ENCODE data around the gene DOLK. TPM values are rescaled to one million over a fixed set of nuclear protein-coding genes. Genes with fewer than 3 reads are reported as not detected.

Gene DOLK
- total RNA-seq, 1 experiment from 2014 or later: 20.1 TPM

DNA sequence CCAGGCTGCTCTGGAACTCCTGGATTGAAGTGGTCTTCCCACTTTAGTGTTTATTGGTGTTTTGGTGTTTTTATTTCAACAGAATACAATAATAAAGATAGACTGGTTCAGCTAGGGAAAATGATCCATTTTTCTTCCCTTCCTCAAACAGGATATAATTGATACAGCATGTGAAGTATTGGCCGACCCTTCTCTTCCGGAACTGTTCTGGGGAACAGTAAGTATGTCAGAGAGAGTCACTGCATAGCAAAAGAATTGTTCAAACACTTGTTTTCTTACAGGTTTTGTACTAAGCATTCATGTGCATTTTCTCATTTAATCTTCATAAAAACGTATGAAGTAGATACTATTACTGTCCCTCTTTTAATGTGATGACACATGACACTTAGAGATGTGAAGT lies 31.7 kb upstream of the DOLK start:
- Histone ChIP-seq H4K20me1 (ENCODE audit: control insufficient read depth, insufficient read depth, insufficient read length) (no peaks in the 10 kb centered on the region), H3K4ac (ENCODE audit: low read depth, low read length) (no peak overlapping the region), H3K4me1 (ENCODE audit: insufficient read depth, low read length) (no peaks in the 10 kb centered on the region), H2BK15ac (ENCODE audit: low read depth, low read length) (no peak overlapping the region), H3K9ac (ENCODE audit: extremely low read depth, insufficient read length, low read length) (no peak overlapping the region), H4K91ac (ENCODE audit: insufficient read length, low read depth, low read length) (no peak overlapping the region), H3K14ac (ENCODE audit: insufficient read depth, low read length) (no peak overlapping the region), H2AFZ (ENCODE audit: low read length) (no peak overlapping the region), H3K4me2 (ENCODE audit: insufficient read depth, insufficient read length, low read length) (no peak overlapping the region), H4K5ac (ENCODE audit: insufficient read length, low read depth, low read length) (no peak overlapping the region), H4K8ac (replicated peaks; ENCODE audit: insufficient read length, low read depth, low read length) (no peak overlapping the region), H2BK12ac (ENCODE audit: insufficient read length, low read depth, low read length) (no peak overlapping the region), H3K79me2 (ENCODE audit: insufficient read depth, low read length) (no peaks in the 10 kb centered on the region), H3K79me1 (ENCODE audit: insufficient read depth, low read depth, low read length, poor library complexity, severe bottlenecking) (no peaks in the 10 kb centered on the region), H2AK5ac (ENCODE audit: insufficient read length, low read length) (no peak overlapping the region), H3K23me2 (ENCODE audit: insufficient read length, low read depth, low read length, poor library complexity, severe bottlenecking) (no peaks in the 10 kb centered on the region), H3K18ac (ENCODE audit: insufficient read length, low read depth, low read length) (no peak overlapping the region), H2BK20ac (ENCODE audit: low read depth, low read length, poor library complexity, severe bottlenecking) (no peak overlapping the region), H3T11ph (ENCODE audit: low read length) (no peak overlapping the region), H3K27me3 (ENCODE audit: insufficient read depth, low read length) (no peaks in the 10 kb centered on the region), H2BK5ac (ENCODE audit: insufficient read length, low read length) (no peak overlapping the region), H3K23ac (ENCODE audit: insufficient read length, low read depth, low read length) (no peak overlapping the region), H2BK120ac (ENCODE audit: low read depth, low read length, poor library complexity, severe bottlenecking) (no peak overlapping the region), H3K27ac (ENCODE audit: insufficient read length, low read depth, low read length) (no peak overlapping the region), H3K9me3 (ENCODE audit: control insufficient read depth, low read depth, low read length) (no peaks in the 10 kb centered on the region), H3K56ac (ENCODE audit: insufficient read length, low read depth, low read length) (no peak overlapping the region)
- no CpG with 5 or more reads among the region's 3 CpGs for WGBS (ENCODE audit: extremely low coverage, insufficient read length, low lambda C conversion rate)
- Mint-ChIP-seq H3K4me1 (no peaks in the 10 kb centered on the region), H3K36me3 (ENCODE audit: insufficient read depth in 1 of 3, low read depth in 3 of 3) (peaks cover 48 to 90% (median 85%) of the 10 kb centered on the region in 3 experiments; a peak in 6 of 7 replicates), H3K9me3 (no peaks in the 10 kb centered on the region), H3K27ac (no peak overlapping the region), H3K27me3 (ENCODE audit: low read depth) (no peaks in the 10 kb centered on the region), H3K4me3 (no peak overlapping the region)
- no peak for DNase-seq
- TF ChIP-seq, protein P1, sequence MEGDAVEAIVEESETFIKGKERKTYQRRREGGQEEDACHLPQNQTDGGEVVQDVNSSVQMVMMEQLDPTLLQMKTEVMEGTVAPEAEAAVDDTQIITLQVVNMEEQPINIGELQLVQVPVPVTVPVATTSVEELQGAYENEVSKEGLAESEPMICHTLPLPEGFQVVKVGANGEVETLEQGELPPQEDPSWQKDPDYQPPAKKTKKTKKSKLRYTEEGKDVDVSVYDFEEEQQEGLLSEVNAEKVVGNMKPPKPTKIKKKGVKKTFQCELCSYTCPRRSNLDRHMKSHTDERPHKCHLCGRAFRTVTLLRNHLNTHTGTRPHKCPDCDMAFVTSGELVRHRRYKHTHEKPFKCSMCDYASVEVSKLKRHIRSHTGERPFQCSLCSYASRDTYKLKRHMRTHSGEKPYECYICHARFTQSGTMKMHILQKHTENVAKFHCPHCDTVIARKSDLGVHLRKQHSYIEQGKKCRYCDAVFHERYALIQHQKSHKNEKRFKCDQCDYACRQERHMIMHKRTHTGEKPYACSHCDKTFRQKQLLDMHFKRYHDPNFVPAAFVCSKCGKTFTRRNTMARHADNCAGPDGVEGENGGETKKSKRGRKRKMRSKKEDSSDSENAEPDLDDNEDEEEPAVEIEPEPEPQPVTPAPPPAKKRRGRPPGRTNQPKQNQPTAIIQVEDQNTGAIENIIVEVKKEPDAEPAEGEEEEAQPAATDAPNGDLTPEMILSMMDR (conservative IDR thresholded peaks at IDR 0.05): no peak
